GM23248 (cell line): Measurements from ENCODE around the gene COL21A1. TPM values are rescaled to one million over a fixed set of nuclear protein-coding genes. Genes with fewer than 3 reads are reported as not detected.

Experiments
- DNase-seq: peaks from one replicate; pipeline ENCODE4 v3.0.0-alpha.2; 2015
- H2AFZ ChIP-seq: fragments of 200-600 bp; sonication (generic); 2 replicates; pipeline ENCODE4 v1.6.1; 2016; ENCODE audit warnings: antibody characterized with exemption
- H3F3A ChIP-seq: fragments of 200-600 bp; sonication (generic); 2 replicates; pipeline ENCODE4 v1.6.1; 2016; ENCODE audit warnings: mild to moderate bottlenecking, antibody characterized with exemption, mixed run types; ENCODE audit not compliant: insufficient read depth
- H3K27ac ChIP-seq: fragments of 200-600 bp; sonication (generic); 2 replicates; pipeline ENCODE4 v1.5.1; 2016; ENCODE audit warnings: mild to moderate bottlenecking
- H3K27me3 ChIP-seq: fragments of 200-600 bp; sonication (generic); replicated peaks from 2 replicates; pipeline ENCODE4 v1.6.1; 2016; ENCODE audit warnings: mild to moderate bottlenecking; ENCODE audit not compliant: insufficient read depth
- H3K36me3 ChIP-seq: fragments of 200-600 bp; sonication (generic); 2 replicates; pipeline ENCODE4 v1.6.1; 2016; ENCODE audit warnings: low read depth, mild to moderate bottlenecking
- H3K4me1 ChIP-seq: fragments of 200-600 bp; sonication (generic); 2 replicates; pipeline ENCODE4 v1.6.1; 2016; ENCODE audit warnings: mild to moderate bottlenecking; ENCODE audit not compliant: insufficient read depth
- H3K4me2 ChIP-seq: fragments of 200-600 bp; sonication (generic); one replicate; pipeline ENCODE4 v1.6.1; 2016; ENCODE audit warnings: mild to moderate bottlenecking; ENCODE audit not compliant: unreplicated experiment
- H3K4me3 ChIP-seq: fragments of 200-600 bp; sonication (generic); 2 replicates; pipeline ENCODE4 v1.5.1; 2016; ENCODE audit warnings: mild to moderate bottlenecking
- H3K79me2 ChIP-seq: fragments of 200-600 bp; sonication (generic); 2 replicates; pipeline ENCODE4 v1.6.1; 2016; ENCODE audit warnings: mild to moderate bottlenecking; ENCODE audit not compliant: insufficient read depth
- H3K9ac ChIP-seq: fragments of 200-600 bp; sonication (generic); 2 replicates; pipeline ENCODE4 v1.6.1; 2016; ENCODE audit warnings: mild to moderate bottlenecking
- H3K9me2 ChIP-seq: fragments of 200-600 bp; sonication (generic); 2 replicates; pipeline ENCODE4 v1.6.1; 2016; ENCODE audit warnings: mixed run types, mild to moderate bottlenecking, moderate library complexity; ENCODE audit not compliant: insufficient read depth
- H3K9me3 ChIP-seq: fragments of 200-600 bp; sonication (generic); one replicate; pipeline ENCODE4 v1.6.1; 2017; ENCODE audit warnings: low read depth
- H4K20me1 ChIP-seq: fragments of 200-600 bp; sonication (generic); 2 replicates; pipeline ENCODE4 v1.6.0; 2016; ENCODE audit not compliant: insufficient read depth
- EZH2 ChIP-seq: fragments of 200-600 bp; sonication (generic); IDR thresholded peaks from 2 replicates; pipeline ENCODE4 v1.6.1; 2018; ENCODE audit warnings: antibody characterized with exemption, mild to moderate bottlenecking; ENCODE audit not compliant: insufficient read depth, poor library complexity, severe bottlenecking
- EZH2phosphoT487 ChIP-seq: fragments of 200-600 bp; sonication (generic); IDR thresholded peaks from 2 replicates; pipeline ENCODE4 v1.6.1; 2018; ENCODE audit warnings: antibody characterized with exemption, moderate library complexity, mild to moderate bottlenecking, low read depth; ENCODE audit not compliant: insufficient read depth
- WGBS, 2 experiments: methylation state at CpG; one replicate each; pipeline ENCODE4 v1.1.6; 2015 to 2017; ENCODE audit warnings: low lambda C conversion rate in 2 of 2, low coverage in 1 of 2; ENCODE audit errors: missing lambda C conversion rate in 2 of 2; 5-methylcytosine and 5-hydroxymethylcytosine counted together
- in situ Hi-C: fragments of 300-500 bp; cut with MboI; formaldehyde crosslinking; loops from 2 replicates; pipeline ENCODE4 v1.15.0; 2020
- polyA plus RNA-seq: library from polyadenylated mRNA; unstranded; fragments of >200 nt; fragmentation: Nextera tagmentation; extraction: Ambion mirVana; gene quantifications from 2 replicates; pipeline ENCODE4 v1.2.1, GENCODE V29; 2016
- total RNA-seq: library from RNA; depleted of rRNA; stranded (reverse); fragments of >200 nt; shearing (Covaris generic); gene quantifications from 2 replicates; pipeline ENCODE4 v1.2.3, GENCODE V29; 2014

The COL21A1 gene
- total and polyA plus RNA-seq, 2 experiments from 2014 or later, result 0.11 TPM; not detected in 1

- no peak overlapping the region for H3K27ac ChIP-seq
- WGBS, 2 experiments, result 84 to 85% methylated on average over 4 of the region's 4 CpGs
These were observed 16.3 kb downstream of the COL21A1 start for GRCh38 chr6:56230976-56231566.

GRCh38 chr6:56227071-56227879, 20.1 kb downstream of the COL21A1 start:
- no peak overlapping the region for H2AFZ ChIP-seq
- H3K4me3 ChIP-seq, result no peak overlapping the region
- no peaks in the 10 kb centered on the region for H3K9me3 ChIP-seq
- no peaks in the 10 kb centered on the region for H3K79me2 ChIP-seq
- peak; percentile 90 for DNase-seq
- no peak overlapping the region for H3K4me2 ChIP-seq
- WGBS, 2 experiments, result 0 to 5% methylated on average over 2 of the region's 2 CpGs
- no peak overlapping the region for H3K27ac ChIP-seq
- TF ChIP-seq EZH2phosphoT487, result no peak
- TF ChIP-seq EZH2, result no peak
- in situ Hi-C loops, result no loop called here
- peaks cover 39% of the 10 kb centered on the region for H3K4me1 ChIP-seq
- H3F3A ChIP-seq, result peaks cover 35% of the 10 kb centered on the region
- H3K27me3 ChIP-seq, result no peaks in the 10 kb centered on the region
- H3K36me3 ChIP-seq, result no peaks in the 10 kb centered on the region
- no peak overlapping the region for H3K9ac ChIP-seq
- no peaks in the 10 kb centered on the region for H4K20me1 ChIP-seq
- no peaks in the 10 kb centered on the region for H3K9me2 ChIP-seq

More at GRCh38 chr6:56230976-56231566, 16.3 kb downstream of the COL21A1 start:
- H3F3A ChIP-seq, result peaks cover 10% of the 10 kb centered on the region; the same call in 1 of the 2 replicates
- peaks cover 14% of the 10 kb centered on the region for H3K4me1 ChIP-seq
- no peak overlapping the region for H3K4me2 ChIP-seq
- no peak for DNase-seq
- no peaks in the 10 kb centered on the region for H3K79me2 ChIP-seq
- no peak overlapping the region for H2AFZ ChIP-seq
- no peaks in the 10 kb centered on the region for H3K9me3 ChIP-seq
- TF ChIP-seq EZH2 (no peak), EZH2phosphoT487 (no peak)
- no peak overlapping the region for H3K9ac ChIP-seq
- in situ Hi-C loops, result no loop called here
- no peak overlapping the region for H3K4me3 ChIP-seq
- no peaks in the 10 kb centered on the region for H3K36me3 ChIP-seq
- H3K27me3 ChIP-seq, result no peaks in the 10 kb centered on the region
- no peaks in the 10 kb centered on the region for H4K20me1 ChIP-seq
- H3K9me2 ChIP-seq, result no peaks in the 10 kb centered on the region

GRCh38 chr6:56223995-56224394, 23.4 kb downstream of the COL21A1 start:
- no peak overlapping the region for H2AFZ ChIP-seq
- H3K4me1 ChIP-seq, result peaks cover 41% of the 10 kb centered on the region
- H3K79me2 ChIP-seq, result no peaks in the 10 kb centered on the region
- peak overlapping the region; percentile 0 for H3K4me2 ChIP-seq
- TF ChIP-seq EZH2 (no peak), EZH2phosphoT487 (no peak)
- H3K9me3 ChIP-seq, result no peaks in the 10 kb centered on the region
- H3F3A ChIP-seq, result peaks cover 37% of the 10 kb centered on the region
- H3K27me3 ChIP-seq, result 0 out of 2 replicates have a peak, but pooled peaks cover 3% of the 10 kb centered on the region
- peak; percentile 86 for DNase-seq
- WGBS, 2 experiments, result 0% methylated on average over 1 of the region's 1 CpG
- no peak overlapping the region for H3K4me3 ChIP-seq
- no peaks in the 10 kb centered on the region for H3K36me3 ChIP-seq
- no peak overlapping the region for H3K9ac ChIP-seq
- no peaks in the 10 kb centered on the region for H3K9me2 ChIP-seq
- H3K27ac ChIP-seq, result peak overlapping the region; percentile 28; the same call in 1 of the 2 replicates
- in situ Hi-C loops, result no loop called here
- H4K20me1 ChIP-seq, result no peaks in the 10 kb centered on the region

GRCh38 chr6:56222499-56222898, 24.9 kb downstream of the COL21A1 start:
- H4K20me1 ChIP-seq, result no peaks in the 10 kb centered on the region
- no peaks in the 10 kb centered on the region for H3K36me3 ChIP-seq
- H3F3A ChIP-seq, result peaks cover 36% of the 10 kb centered on the region
- in situ Hi-C loops, result no loop called here
- H3K79me2 ChIP-seq, result no peaks in the 10 kb centered on the region
- H3K9me3 ChIP-seq, result no peaks in the 10 kb centered on the region
- no peak overlapping the region for H3K4me3 ChIP-seq
- DNase-seq, result peak; percentile 69
- no peak overlapping the region for H3K9ac ChIP-seq
- H2AFZ ChIP-seq, result no peak overlapping the region
- no peak overlapping the region for H3K27ac ChIP-seq
- H3K9me2 ChIP-seq, result no peaks in the 10 kb centered on the region
- TF ChIP-seq EZH2phosphoT487 (no peak), EZH2 (no peak)
- 0 out of 2 replicates have a peak, but pooled peaks cover 3% of the 10 kb centered on the region for H3K27me3 ChIP-seq
- peaks cover 38% of the 10 kb centered on the region for H3K4me1 ChIP-seq
- H3K4me2 ChIP-seq, result peak overlapping the region; percentile 30
